HepG2 (cell line): ENCODE data around the gene AP4M1. TPM values are rescaled to one million over a fixed set of nuclear protein-coding genes. Genes with fewer than 3 reads are reported as not detected.

Source experiments
- AKAP8 ChIP-seq: sonication (generic); formaldehyde crosslinking; IDR thresholded peaks from 2 replicates; pipeline ENCODE4 v1.5.1; 2020; ENCODE audit warnings: mild to moderate bottlenecking, missing genetic modification reagents
- ARNTL ChIP-seq: sonication (generic); formaldehyde crosslinking; IDR thresholded peaks from 2 replicates; pipeline ENCODE4 v1.4.0; 2020; ENCODE audit warnings: mild to moderate bottlenecking, missing genetic modification reagents
- DNMT3B ChIP-seq: conservative IDR thresholded peaks from 2 replicates; pipeline ENCODE4 v1.6.1; 2016; ENCODE audit warnings: missing biosample characterization, control low read depth
- ETV5 ChIP-seq: IDR thresholded peaks from 2 replicates; pipeline ENCODE4 v1.6.1; 2018; ENCODE audit warnings: missing biosample characterization, missing genetic modification reagents, inconsistent platforms, borderline replicate concordance
- NFKBIZ ChIP-seq: IDR thresholded peaks from 2 replicates; pipeline ENCODE4 v1.6.1; 2018; ENCODE audit warnings: missing genetic modification reagents, missing compliant biosample characterization
- TAF1 ChIP-seq: sonication (generic); formaldehyde crosslinking; IDR thresholded peaks from 2 replicates; pipeline ENCODE4 v1.4.0; 2020; ENCODE audit warnings: missing genetic modification reagents
- TEAD3 ChIP-seq: optimal IDR thresholded peaks from 2 replicates; pipeline ENCODE3; 2016; ENCODE audit warnings: borderline replicate concordance
- ZEB1 ChIP-seq: IDR thresholded peaks from 2 replicates; pipeline ENCODE4 v1.6.1; 2012; ENCODE audit warnings: mild to moderate bottlenecking, low read depth, inconsistent platforms; ENCODE audit not compliant: insufficient replicate concordance
- ZFP36 ChIP-seq: fragments of 150-350 bp; IDR thresholded peaks from 2 replicates; pipeline ENCODE4 v1.6.1; 2018; ENCODE audit warnings: borderline replicate concordance, low read length, low read depth; ENCODE audit not compliant: partially characterized antibody
- ZNF232 ChIP-seq: sonication (generic); formaldehyde crosslinking; IDR thresholded peaks from 2 replicates; pipeline ENCODE4 v1.4.0; 2020; ENCODE audit warnings: missing genetic modification reagents, borderline replicate concordance
- ZNF317 ChIP-seq: sonication (generic); formaldehyde crosslinking; IDR thresholded peaks from 2 replicates; pipeline ENCODE4 v1.5.0; 2020; ENCODE audit warnings: mild to moderate bottlenecking, missing genetic modification reagents
- ZNF350 ChIP-seq: sonication (generic); formaldehyde crosslinking; IDR thresholded peaks from 2 replicates; pipeline ENCODE4 v1.4.0; 2020; ENCODE audit warnings: mild to moderate bottlenecking, low read depth, missing genetic modification reagents, borderline replicate concordance
- ZNF432 ChIP-seq: sonication (generic); formaldehyde crosslinking; IDR thresholded peaks from 2 replicates; pipeline ENCODE4 v1.5.0; 2020; ENCODE audit warnings: missing genetic modification reagents, mild to moderate bottlenecking, borderline replicate concordance
- ZNF850 ChIP-seq: sonication (generic); formaldehyde crosslinking; conservative IDR thresholded peaks from 2 replicates; pipeline ENCODE4 v1.9.0; 2021; ENCODE audit warnings: mild to moderate bottlenecking, missing genetic modification reagents
- ZSCAN25 ChIP-seq: sonication (generic); formaldehyde crosslinking; IDR thresholded peaks from 2 replicates; pipeline ENCODE4 v1.8.0; 2022; ENCODE audit warnings: mild to moderate bottlenecking, missing genetic modification reagents
- polyA plus RNA-seq, 8 experiments: library from polyadenylated mRNA; depleted of rRNA in 3 of 8; stranded (reverse) in 7 of 8; unstranded in 1 of 8; fragments of >200 nt; fragmentation: Illumina TruSeq in 4 of 8; extraction: Trizol in 4 of 8; gene quantifications; 2 replicates each; pipeline versions ENCODE4 v1.2.1 to v1.2.3, GENCODE V29; 2011 to 2016; ENCODE audit warnings: low read depth in 4 of 8, missing spikeins in 1 of 8, mixed read lengths in 1 of 8; ENCODE audit not compliant: insufficient read depth in 1 of 8
- total RNA-seq, 5 experiments: library from RNA; depleted of rRNA; stranded (reverse); fragments of >200 nt; fragmentation: Illumina TruSeq; extraction: Trizol; gene quantifications; 2 replicates each; pipeline ENCODE4 v1.2.3, GENCODE V29; 2016; ENCODE audit warnings: low read depth in 1 of 5
- TF ChIP-seq, protein P1 (sequence below): sonication (generic); formaldehyde crosslinking; conservative IDR thresholded peaks from 2 replicates; pipeline ENCODE4 v1.8.0; 2022; ENCODE audit warnings: low read depth, missing genetic modification reagents
- TF ChIP-seq, protein P2 (sequence below): sonication (generic); formaldehyde crosslinking; IDR thresholded peaks from 2 replicates; pipeline ENCODE4 v1.9.0; 2021; ENCODE audit warnings: missing genetic modification reagents, borderline replicate concordance
- TF ChIP-seq, protein P3 (sequence below): IDR thresholded peaks from 2 replicates; pipeline ENCODE4 v1.6.1; 2016; ENCODE audit warnings: mild to moderate bottlenecking
- TF ChIP-seq, protein P4 (sequence below): sonication (generic); formaldehyde crosslinking; IDR thresholded peaks from 2 replicates; pipeline ENCODE4 v1.5.0; 2020; ENCODE audit warnings: missing genetic modification reagents
- TF ChIP-seq, protein P5 (sequence below): IDR thresholded peaks from 2 replicates; pipeline ENCODE4 v1.6.1; 2016
- TF ChIP-seq, protein P6 (sequence below): sonication (generic); formaldehyde crosslinking; IDR thresholded peaks from 2 replicates; pipeline ENCODE4 v1.8.1; 2023; ENCODE audit warnings: missing genetic modification reagents, mild to moderate bottlenecking, borderline replicate concordance
- TF ChIP-seq, protein P7 (sequence below): sonication (generic); formaldehyde crosslinking; conservative IDR thresholded peaks from 2 replicates; pipeline ENCODE4 v1.4.0; 2020; ENCODE audit warnings: missing genetic modification reagents

Gene AP4M1
- total and polyA plus RNA-seq, 2 of the 13 experiments (the other 11 are each of a cell fraction or from before 2014, with no cell fraction given) = 6.3 to 9.7 TPM

DNA sequence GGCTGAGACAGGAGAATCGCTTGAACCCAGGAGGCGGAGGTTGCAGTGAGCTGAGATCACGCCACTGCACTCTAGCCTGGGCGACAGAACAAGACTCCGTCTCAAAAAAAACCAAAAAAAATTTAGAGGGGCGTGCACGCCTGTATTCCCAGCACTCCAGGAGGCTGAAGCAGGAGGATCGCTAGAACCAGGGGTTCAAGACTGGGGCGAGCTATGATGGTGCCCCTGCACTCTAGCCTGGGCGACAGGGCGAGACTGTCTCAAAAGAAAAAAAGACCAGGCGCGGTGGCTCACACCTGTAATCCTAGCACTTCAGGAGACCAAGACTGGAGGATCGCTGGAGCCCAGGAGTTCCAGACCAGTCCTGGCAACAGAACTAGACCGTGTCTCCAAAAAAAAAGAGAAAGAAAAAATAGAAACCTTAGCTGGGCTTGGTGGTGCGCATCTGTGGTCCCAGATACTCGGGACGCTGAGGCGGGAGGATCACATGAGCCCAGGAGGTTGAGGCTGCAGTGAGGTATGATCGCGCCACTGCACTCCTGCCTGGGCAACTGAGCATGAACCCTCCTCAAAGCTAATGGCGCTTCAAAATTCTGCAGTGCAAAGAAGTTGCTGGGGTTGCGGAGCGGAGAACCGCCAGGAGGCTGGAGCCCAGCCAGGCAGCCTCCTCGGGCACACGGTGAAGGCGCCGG is 24.9 kb downstream of the AP4M1 start (continued):
- TF ChIP-seq, protein P1, sequence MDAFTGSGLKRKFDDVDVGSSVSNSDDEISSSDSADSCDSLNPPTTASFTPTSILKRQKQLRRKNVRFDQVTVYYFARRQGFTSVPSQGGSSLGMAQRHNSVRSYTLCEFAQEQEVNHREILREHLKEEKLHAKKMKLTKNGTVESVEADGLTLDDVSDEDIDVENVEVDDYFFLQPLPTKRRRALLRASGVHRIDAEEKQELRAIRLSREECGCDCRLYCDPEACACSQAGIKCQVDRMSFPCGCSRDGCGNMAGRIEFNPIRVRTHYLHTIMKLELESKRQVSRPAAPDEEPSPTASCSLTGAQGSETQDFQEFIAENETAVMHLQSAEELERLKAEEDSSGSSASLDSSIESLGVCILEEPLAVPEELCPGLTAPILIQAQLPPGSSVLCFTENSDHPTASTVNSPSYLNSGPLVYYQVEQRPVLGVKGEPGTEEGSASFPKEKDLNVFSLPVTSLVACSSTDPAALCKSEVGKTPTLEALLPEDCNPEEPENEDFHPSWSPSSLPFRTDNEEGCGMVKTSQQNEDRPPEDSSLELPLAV (CRISPR knock-in tag) = no peak
- TF ChIP-seq ZNF432 (no peak), ZNF232 (no peak), TEAD3 (CRISPR knock-in tag) (no peak), DNMT3B (CRISPR knock-in tag) (no peak), ZNF850 (CRISPR knock-in tag) (no peak), ZSCAN25 (CRISPR knock-in tag) (0 out of 2 replicates have a peak, but pooled peaks have one; percentile 2), ZNF350 (CRISPR knock-in tag) (no peak), ARNTL (CRISPR knock-in tag) (no peak), NFKBIZ (CRISPR knock-in tag) (no peak), ZFP36 (no peak), AKAP8 (CRISPR knock-in tag) (no peak), ZEB1 (peak; percentile 50), ZNF317 (CRISPR knock-in tag) (no peak), ETV5 (CRISPR knock-in tag) (no peak), TAF1 (no peak; the same call in 1 of the 2 replicates)
- TF ChIP-seq, protein P2, sequence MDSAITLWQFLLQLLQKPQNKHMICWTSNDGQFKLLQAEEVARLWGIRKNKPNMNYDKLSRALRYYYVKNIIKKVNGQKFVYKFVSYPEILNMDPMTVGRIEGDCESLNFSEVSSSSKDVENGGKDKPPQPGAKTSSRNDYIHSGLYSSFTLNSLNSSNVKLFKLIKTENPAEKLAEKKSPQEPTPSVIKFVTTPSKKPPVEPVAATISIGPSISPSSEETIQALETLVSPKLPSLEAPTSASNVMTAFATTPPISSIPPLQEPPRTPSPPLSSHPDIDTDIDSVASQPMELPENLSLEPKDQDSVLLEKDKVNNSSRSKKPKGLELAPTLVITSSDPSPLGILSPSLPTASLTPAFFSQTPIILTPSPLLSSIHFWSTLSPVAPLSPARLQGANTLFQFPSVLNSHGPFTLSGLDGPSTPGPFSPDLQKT (CRISPR knock-in tag) = no peak
- TF ChIP-seq, protein P3, sequence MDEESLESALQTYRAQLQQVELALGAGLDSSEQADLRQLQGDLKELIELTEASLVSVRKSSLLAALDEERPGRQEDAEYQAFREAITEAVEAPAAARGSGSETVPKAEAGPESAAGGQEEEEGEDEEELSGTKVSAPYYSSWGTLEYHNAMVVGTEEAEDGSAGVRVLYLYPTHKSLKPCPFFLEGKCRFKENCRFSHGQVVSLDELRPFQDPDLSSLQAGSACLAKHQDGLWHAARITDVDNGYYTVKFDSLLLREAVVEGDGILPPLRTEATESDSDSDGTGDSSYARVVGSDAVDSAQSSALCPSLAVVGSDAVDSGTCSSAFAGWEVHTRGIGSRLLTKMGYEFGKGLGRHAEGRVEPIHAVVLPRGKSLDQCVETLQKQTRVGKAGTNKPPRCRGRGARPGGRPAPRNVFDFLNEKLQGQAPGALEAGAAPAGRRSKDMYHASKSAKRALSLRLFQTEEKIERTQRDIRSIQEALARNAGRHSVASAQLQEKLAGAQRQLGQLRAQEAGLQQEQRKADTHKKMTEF (CRISPR knock-in tag) = no peak
- TF ChIP-seq, protein P4, sequence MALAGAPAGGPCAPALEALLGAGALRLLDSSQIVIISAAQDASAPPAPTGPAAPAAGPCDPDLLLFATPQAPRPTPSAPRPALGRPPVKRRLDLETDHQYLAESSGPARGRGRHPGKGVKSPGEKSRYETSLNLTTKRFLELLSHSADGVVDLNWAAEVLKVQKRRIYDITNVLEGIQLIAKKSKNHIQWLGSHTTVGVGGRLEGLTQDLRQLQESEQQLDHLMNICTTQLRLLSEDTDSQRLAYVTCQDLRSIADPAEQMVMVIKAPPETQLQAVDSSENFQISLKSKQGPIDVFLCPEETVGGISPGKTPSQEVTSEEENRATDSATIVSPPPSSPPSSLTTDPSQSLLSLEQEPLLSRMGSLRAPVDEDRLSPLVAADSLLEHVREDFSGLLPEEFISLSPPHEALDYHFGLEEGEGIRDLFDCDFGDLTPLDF (CRISPR knock-in tag) = no peak
- TF ChIP-seq, protein P5, sequence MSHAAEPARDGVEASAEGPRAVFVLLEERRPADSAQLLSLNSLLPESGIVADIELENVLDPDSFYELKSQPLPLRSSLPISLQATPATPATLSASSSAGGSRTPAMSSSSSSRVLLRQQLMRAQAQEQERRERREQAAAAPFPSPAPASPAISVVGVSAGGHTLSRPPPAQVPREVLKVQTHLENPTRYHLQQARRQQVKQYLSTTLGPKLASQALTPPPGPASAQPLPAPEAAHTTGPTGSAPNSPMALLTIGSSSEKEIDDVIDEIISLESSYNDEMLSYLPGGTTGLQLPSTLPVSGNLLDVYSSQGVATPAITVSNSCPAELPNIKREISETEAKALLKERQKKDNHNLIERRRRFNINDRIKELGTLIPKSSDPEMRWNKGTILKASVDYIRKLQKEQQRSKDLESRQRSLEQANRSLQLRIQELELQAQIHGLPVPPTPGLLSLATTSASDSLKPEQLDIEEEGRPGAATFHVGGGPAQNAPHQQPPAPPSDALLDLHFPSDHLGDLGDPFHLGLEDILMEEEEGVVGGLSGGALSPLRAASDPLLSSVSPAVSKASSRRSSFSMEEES (CRISPR knock-in tag) = no peak
- TF ChIP-seq, protein P6, sequence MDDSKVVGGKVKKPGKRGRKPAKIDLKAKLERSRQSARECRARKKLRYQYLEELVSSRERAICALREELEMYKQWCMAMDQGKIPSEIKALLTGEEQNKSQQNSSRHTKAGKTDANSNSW (CRISPR knock-in tag) = no peak
- TF ChIP-seq, protein P7, sequence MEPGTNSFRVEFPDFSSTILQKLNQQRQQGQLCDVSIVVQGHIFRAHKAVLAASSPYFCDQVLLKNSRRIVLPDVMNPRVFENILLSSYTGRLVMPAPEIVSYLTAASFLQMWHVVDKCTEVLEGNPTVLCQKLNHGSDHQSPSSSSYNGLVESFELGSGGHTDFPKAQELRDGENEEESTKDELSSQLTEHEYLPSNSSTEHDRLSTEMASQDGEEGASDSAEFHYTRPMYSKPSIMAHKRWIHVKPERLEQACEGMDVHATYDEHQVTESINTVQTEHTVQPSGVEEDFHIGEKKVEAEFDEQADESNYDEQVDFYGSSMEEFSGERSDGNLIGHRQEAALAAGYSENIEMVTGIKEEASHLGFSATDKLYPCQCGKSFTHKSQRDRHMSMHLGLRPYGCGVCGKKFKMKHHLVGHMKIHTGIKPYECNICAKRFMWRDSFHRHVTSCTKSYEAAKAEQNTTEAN = no peak
